WERI-Rb-1 (cell line): Measurements from ENCODE around the gene ECHS1.

ENCODE experiments used
- DNase-seq: peaks from one replicate; pipeline ENCODE4 v3.0.0-alpha.2; 2020
- H3K27ac ChIP-seq: fragments of 250-450 bp; sonication (Bioruptor Pico); 2 replicates; pipeline ENCODE4 v1.5.1; 2020; ENCODE audit warnings: mild to moderate bottlenecking, moderate library complexity
- H3K27me3 ChIP-seq: fragments of 250-450 bp; sonication (Bioruptor Pico); 2 replicates; pipeline ENCODE4 v1.5.1; 2021; ENCODE audit warnings: mild to moderate bottlenecking, low read depth, moderate library complexity; ENCODE audit not compliant: insufficient read depth, severe bottlenecking
- H3K36me3 ChIP-seq: fragments of 250-450 bp; sonication (Bioruptor Pico); 2 replicates; pipeline ENCODE4 v1.5.1; 2020; ENCODE audit warnings: mild to moderate bottlenecking, moderate library complexity
- H3K4me3 ChIP-seq: 2 replicates; pipeline ENCODE4 v1.5.1; 2011; ENCODE audit warnings: low read depth, mild to moderate bottlenecking, control low read depth, low read length
- H3K9me3 ChIP-seq: fragments of 250-450 bp; sonication (Bioruptor Pico); 2 replicates; pipeline ENCODE4 v1.5.1; 2021; ENCODE audit warnings: mild to moderate bottlenecking, moderate library complexity; ENCODE audit not compliant: severe bottlenecking
- CTCF ChIP-seq: IDR thresholded peaks from 2 replicates; pipeline ENCODE4 v1.5.1; 2011; ENCODE audit warnings: low read depth, mild to moderate bottlenecking, control low read depth, inconsistent platforms, low read length

Gene ECHS1

GRCh38 chr10:133334503-133335245 is 38.5 kb downstream of the ECHS1 start:
- Histone ChIP-seq H3K36me3 (no peaks in the 10 kb centered on the region), H3K9me3 (peaks cover 10% of the 10 kb centered on the region), H3K27me3 (peaks cover 44% of the 10 kb centered on the region), H3K4me3 (peak overlapping the region; percentile 38), H3K27ac (no peak overlapping the region)
- no peak for DNase-seq
- no peak for TF ChIP-seq CTCF

GRCh38 chr10:133332936-133333699 is 40.0 kb downstream of the ECHS1 start:
- peaks cover 48% of the 10 kb centered on the region for H3K27me3 ChIP-seq
- H3K36me3 ChIP-seq, result no peaks in the 10 kb centered on the region
- DNase-seq, result no peak
- H3K27ac ChIP-seq, result no peak overlapping the region
- TF ChIP-seq CTCF, result no peak
- no peak overlapping the region for H3K4me3 ChIP-seq
- peaks cover 10% of the 10 kb centered on the region for H3K9me3 ChIP-seq

GRCh38 chr10:133329491-133330202 is 43.5 kb downstream of the ECHS1 start:
- H3K27me3 ChIP-seq, result peaks cover 17% of the 10 kb centered on the region
- H3K36me3 ChIP-seq, result no peaks in the 10 kb centered on the region
- peaks cover 7% of the 10 kb centered on the region for H3K9me3 ChIP-seq
- H3K27ac ChIP-seq, result no peak overlapping the region
- H3K4me3 ChIP-seq, result peak overlapping the region; percentile 16; the same call in 1 of the 2 replicates
- peak; percentile 92 for TF ChIP-seq CTCF
- peak; percentile 87 for DNase-seq

- H3K27me3 ChIP-seq, result peaks cover 15% of the 10 kb centered on the region
- H3K9me3 ChIP-seq, result peaks cover 7% of the 10 kb centered on the region
- no peak for DNase-seq
- no peak overlapping the region for H3K27ac ChIP-seq
- H3K4me3 ChIP-seq, result no peak overlapping the region
- TF ChIP-seq CTCF, result no peak
- H3K36me3 ChIP-seq, result no peaks in the 10 kb centered on the region
These were observed 44.5 kb downstream of the ECHS1 start for GRCh38 chr10:133328358-133329343.
